HG03060 (cell line): Measurements from ENCODE around the gene IFI30.

Source experiments
- ATAC-seq: cut with Tn5 transposase; IDR thresholded peaks from one replicate; pipeline ENCODE4 v1.9.1; 2021; ENCODE audit warnings: low read depth, moderate number of reproducible peaks; ENCODE audit not compliant: unreplicated experiment

IFI30 gene

GRCh38 chr19:18223860-18224524 lies 50.4 kb downstream of the IFI30 start:
- ATAC-seq, result no peak

- ATAC-seq, result peak; percentile 73
Observed at GRCh38 chr19:18224525-18225354, 51.1 kb downstream of the IFI30 start.

- no peak for ATAC-seq
Observed at GRCh38 chr19:18225355-18225701, 51.7 kb downstream of the IFI30 start.

GRCh38 chr19:18225702-18226468 lies 52.3 kb downstream of the IFI30 start, which contains the start of gene PDE4C:
TSS of gene PDE4C (minus strand) at chr19:18226438. CDS start at chr19:18226415, 23 bp downstream.
- no peak for ATAC-seq

- ATAC-seq, result no peak
Observed at GRCh38 chr19:18226956-18227780, 53.6 kb downstream of the IFI30 start.
